ENCODE results near the gene HNF1B. TPM values are rescaled to one million over a fixed set of nuclear protein-coding genes. Genes with fewer than 3 reads are reported as not detected.
A peak's percentile ranks its signal among the peaks of the same experiment; 100 is the strongest.

Gene HNF1B
- polyA plus RNA-seq, 1 of the 3 experiments (the other 2 are of a cell fraction) = not detected

- H3K27me3 ChIP-seq (ENCODE audit: insufficient read depth) = no peaks in the 10 kb centered on the region
- H3F3A ChIP-seq (replicated peaks; ENCODE audit: insufficient read depth) = no peaks in the 10 kb centered on the region
- H3K4me1 ChIP-seq (ENCODE audit: control insufficient read depth in 1 of 2, insufficient read depth in 2 of 2, low read depth in 1 of 2, low read length in 1 of 2) = no peaks in the 10 kb centered on the region; a peak in 1 of 4 replicates
- no peak overlapping the region for H3K4me3 ChIP-seq (ENCODE audit: low read depth in 2 of 2, low read length in 1 of 2)
- TF ChIP-seq CHD2 (IDR thresholded peaks at IDR 0.05; ENCODE audit: low read length, partially characterized antibody) = no peak
- TF ChIP-seq GATA2 (CRISPR knock-in tag; IDR thresholded peaks at IDR 0.05) = no peak
- no peak for TF ChIP-seq EZH2phosphoT487 (IDR thresholded peaks at IDR 0.05; ENCODE audit: borderline replicate concordance, low read depth)
- TF ChIP-seq MEF2A (IDR thresholded peaks at IDR 0.05; ENCODE audit: borderline replicate concordance, low read depth) = no peak
- TF ChIP-seq POLR2AphosphoS5 (IDR thresholded peaks at IDR 0.05; ENCODE audit: low read depth, low read length) = no peak
- no peak for TF ChIP-seq SIN3A (IDR thresholded peaks at IDR 0.05; ENCODE audit: borderline replicate concordance, low read depth, low read length)
- TF ChIP-seq GABPA (IDR thresholded peaks at IDR 0.05; ENCODE audit: low read depth) = no peak
- no peak for TF ChIP-seq MAX (IDR thresholded peaks at IDR 0.05; ENCODE audit: low read depth)
- no peak for TF ChIP-seq NRF1 (IDR thresholded peaks at IDR 0.05; ENCODE audit: low read depth, low read length)
- no peak for TF ChIP-seq USF2 (IDR thresholded peaks at IDR 0.05; ENCODE audit: borderline replicate concordance, low read depth, low read length)
- TF ChIP-seq ZBTB33 (IDR thresholded peaks at IDR 0.05; ENCODE audit: borderline replicate concordance, low read depth) = no peak
- TF ChIP-seq SMC3 (IDR thresholded peaks at IDR 0.05; ENCODE audit: low read depth, low read length) = no peak
- no peak for TF ChIP-seq CTCF (IDR thresholded peaks at IDR 0.05)
- no peak for TF ChIP-seq ELF1 (IDR thresholded peaks at IDR 0.05)
- TF ChIP-seq FOSL2 (IDR thresholded peaks at IDR 0.05; ENCODE audit: borderline replicate concordance, low read depth) = no peak
- TF ChIP-seq RFX5 (IDR thresholded peaks at IDR 0.05; ENCODE audit: low read length) = no peak
- TF ChIP-seq IRF3 (IDR thresholded peaks at IDR 0.05; ENCODE audit: low read depth, low read length) = no peak
- TF ChIP-seq RAD21 (IDR thresholded peaks at IDR 0.05; ENCODE audit: low read length) = no peak
- TF ChIP-seq RCOR1 (IDR thresholded peaks at IDR 0.05; ENCODE audit: low read length) = no peak
- TF ChIP-seq NFIC (IDR thresholded peaks at IDR 0.05; ENCODE audit: borderline replicate concordance) = no peak
- H4K20me1 ChIP-seq (ENCODE audit: insufficient read depth) = no peaks in the 10 kb centered on the region
- H3K9me2 ChIP-seq = no peaks in the 10 kb centered on the region
- no peaks in the 10 kb centered on the region for H3K36me3 ChIP-seq (replicated peaks in 1 of 2; ENCODE audit: control insufficient read depth in 1 of 2, insufficient read depth in 2 of 2, low read length in 1 of 2)
- ChIA-PET POLR2A (no interaction called here), CTCF (interaction anchor here (1.3 kb wide), 1 partner anchor 10 kb away, joined by 3 read pairs; no protein-coding TSS in a partner anchor)
- no peak overlapping the region for H3K4me2 ChIP-seq
- H3K27ac ChIP-seq (ENCODE audit: low read depth in 2 of 2, low read length in 1 of 2) = no peak overlapping the region
- no peaks in the 10 kb centered on the region for H3K79me2 ChIP-seq (ENCODE audit: insufficient read depth)
- DNase-seq = no peak
- H3K9me3 ChIP-seq = no peaks in the 10 kb centered on the region
- no peak overlapping the region for H3K9ac ChIP-seq
- peak overlapping the region; percentile 22; the same call in 1 of the 2 replicates for H2AFZ ChIP-seq (ENCODE audit: low read depth)
These were observed 42.3 kb downstream of the HNF1B start for GRCh38 chr17:37702598-37702997.

Measured in SK-N-SH (cell line).